Fibroblast of skin of scalp (primary cell): ENCODE measurements around the gene SMIM36.
"Not testable (repeated sequence)": the region's sequence is repeated elsewhere in the genome, so short reads cannot be mapped to it uniquely, and the experiment has no call there.

ENCODE experiments used
- DNase-seq: peaks from one replicate; pipeline ENCODE4 v3.0.0-alpha.2; 2013

Gene SMIM36

GRCh38 chr17:55454906-55455474 lies 56.3 kb downstream of the SMIM36 start:
- peak; percentile 88 for DNase-seq

GRCh38 chr17:55453839-55454557 lies 57.3 kb downstream of the SMIM36 start:
- DNase-seq, result no peak

- DNase-seq, result peak; percentile 64
These were observed 59.0 kb downstream of the SMIM36 start for GRCh38 chr17:55452139-55452790.

GRCh38 chr17:55451758-55452138 lies 59.5 kb downstream of the SMIM36 start:
- no peak for DNase-seq

GRCh38 chr17:55451203-55451641 lies 60.0 kb downstream of the SMIM36 start:
- DNase-seq, result no peak

GRCh38 chr17:55450232-55450825 lies 60.9 kb downstream of the SMIM36 start:
- DNase-seq, result no peak

GRCh38 chr17:55448681-55449080 lies 62.6 kb downstream of the SMIM36 start:
- DNase-seq, result no peak

GRCh38 chr17:55446581-55447205 lies 64.6 kb downstream of the SMIM36 start:
- no peak for DNase-seq

GRCh38 chr17:55446004-55446403 lies 65.2 kb downstream of the SMIM36 start:
- not testable (repeated sequence) for DNase-seq

- DNase-seq, result no peak
These were observed 66.5 kb downstream of the SMIM36 start for GRCh38 chr17:55444471-55445441.

GRCh38 chr17:55443904-55444303 lies 67.3 kb downstream of the SMIM36 start:
- DNase-seq, result no peak

GRCh38 chr17:55442953-55443683 lies 68.1 kb downstream of the SMIM36 start:
- DNase-seq, result no peak

- DNase-seq, result no peak
These were observed 68.8 kb downstream of the SMIM36 start for GRCh38 chr17:55442462-55442861.

GRCh38 chr17:55441544-55441943 lies 69.7 kb downstream of the SMIM36 start:
- DNase-seq, result no peak

GRCh38 chr17:55440391-55440790 lies 70.9 kb downstream of the SMIM36 start:
- DNase-seq, result no peak

- DNase-seq, result no peak
These were observed 74.1 kb downstream of the SMIM36 start for GRCh38 chr17:55437159-55437605.

GRCh38 chr17:55436224-55437158 lies 74.8 kb downstream of the SMIM36 start:
- DNase-seq, result no peak

GRCh38 chr17:55435408-55435807 lies 75.8 kb downstream of the SMIM36 start:
- DNase-seq, result no peak

GRCh38 chr17:55434721-55435120 lies 76.5 kb downstream of the SMIM36 start:
- DNase-seq, result peak; percentile 38
